HEK293T (cell line): Measurements from ENCODE around the gene COQ6.

ENCODE experiments used
- BHLHE40 ChIP-seq: fragments of 450-650 bp; IDR thresholded peaks from 2 replicates; pipeline ENCODE4 v1.6.1; 2016; ENCODE audit warnings: mild to moderate bottlenecking, moderate library complexity, borderline replicate concordance
- SUZ12 ChIP-seq: fragments of 450-650 bp; IDR thresholded peaks from 2 replicates; pipeline ENCODE4 v1.6.1; 2016; ENCODE audit warnings: mild to moderate bottlenecking

GRCh38 chr14:74008843-74009499 is 58.9 kb downstream of the COQ6 start:
- TF ChIP-seq BHLHE40 (no peak), SUZ12 (no peak)
